H1 (cell line): ENCODE data around the gene CACNG5. TPM values are rescaled to one million over a fixed set of nuclear protein-coding genes. Genes with fewer than 3 reads are reported as not detected.

Experiments
- CTCF ChIA-PET: fragments of 300-600 bp; sonication (Branson Sonifier 250); formaldehyde crosslinking; loops from one replicate; lab custom pipeline; 2021; ENCODE audit not compliant: partially characterized antibody; lab: Charles Lee
- POLR2A ChIA-PET: fragments of 300-600 bp; sonication (Branson Sonifier 250); formaldehyde crosslinking; loops from one replicate; lab custom pipeline; 2021; ENCODE audit warnings: inconsistent platforms; ENCODE audit not compliant: partially characterized antibody; lab: Charles Lee
- DNase-seq, 2 experiments: peaks; one replicate each; pipeline versions ENCODE4 v3.0.0 to v3.0.0-alpha.2; 2010 to 2022; ENCODE audit warnings: low spot score in 2 of 2, low read depth in 1 of 2, mixed read lengths in 1 of 2
- FAIRE-seq: peaks from 2 replicates; lab custom pipeline; 2011; peaks lifted over from hg19 to GRCh38; lab: Jason Lieb, UNC
- H2AFZ ChIP-seq: 2 replicates; pipeline ENCODE4 v1.8.1; 2012; ENCODE audit warnings: low read length, inconsistent platforms
- H2AK5ac ChIP-seq: 2 replicates; pipeline ENCODE4 v1.6.1; 2013; ENCODE audit warnings: low read depth, low read length
- H2BK120ac ChIP-seq: replicated peaks from 2 replicates; pipeline ENCODE3; 2013; ENCODE audit warnings: low read depth, low read length, inconsistent platforms
- H2BK12ac ChIP-seq: 2 replicates; pipeline ENCODE4 v1.6.1; 2013; ENCODE audit warnings: low read depth, low read length
- H2BK15ac ChIP-seq: 2 replicates; pipeline ENCODE4 v1.6.1; 2013; ENCODE audit warnings: low read length
- H2BK20ac ChIP-seq: 2 replicates; pipeline ENCODE4 v1.6.1; 2013; ENCODE audit warnings: low read length
- H2BK5ac ChIP-seq: 2 replicates; pipeline ENCODE4 v1.6.1; 2013; ENCODE audit warnings: low read depth, low read length
- H3K14ac ChIP-seq: 2 replicates; pipeline ENCODE4 v1.6.1; 2013; ENCODE audit warnings: inconsistent platforms; ENCODE audit not compliant: insufficient read length
- H3K18ac ChIP-seq: 2 replicates; pipeline ENCODE4 v1.6.1; 2013; ENCODE audit warnings: low read length; ENCODE audit errors: extremely low read depth
- H3K23ac ChIP-seq: 2 replicates; pipeline ENCODE4 v1.6.1; 2013; ENCODE audit warnings: inconsistent platforms; ENCODE audit not compliant: insufficient read length
- H3K23me2 ChIP-seq: 2 replicates; pipeline ENCODE4 v1.6.1; 2013; ENCODE audit warnings: low read depth, low read length
- H3K27ac ChIP-seq: 2 replicates; pipeline ENCODE4 v1.6.1; 2011; ENCODE audit warnings: low read depth, low read length, inconsistent platforms
- H3K27me3 ChIP-seq, 4 experiments: replicated peaks in 1 of 4; 1 replicate in 1 of 4; 2 replicates in 3 of 4; pipeline versions ENCODE4 v1.6.1 to v1.8.1; 2011 to 2013; ENCODE audit warnings: low read length in 3 of 4, mild to moderate bottlenecking in 3 of 4, inconsistent platforms in 2 of 4, mixed read lengths in 2 of 4, moderate library complexity in 1 of 4; ENCODE audit not compliant: control insufficient read depth in 3 of 4, insufficient read depth in 3 of 4; ENCODE audit errors: extremely low read depth in 1 of 4
- H3K36me3 ChIP-seq, 4 experiments: 2 replicates each; pipeline versions ENCODE4 v1.6.1 to v1.8.1; 2011 to 2013; ENCODE audit warnings: mild to moderate bottlenecking in 4 of 4, low read length in 3 of 4, moderate library complexity in 2 of 4, control low read depth in 1 of 4, inconsistent platforms in 1 of 4; ENCODE audit not compliant: insufficient read depth in 4 of 4, control insufficient read depth in 2 of 4
- H3K4ac ChIP-seq: replicated peaks from 2 replicates; pipeline ENCODE3; 2013; ENCODE audit warnings: low read length, low read depth, mixed read lengths, inconsistent platforms; ENCODE audit not compliant: insufficient read length
- H3K4me1 ChIP-seq, 4 experiments: replicated peaks in 1 of 4; 1 replicate in 1 of 4; 2 replicates in 3 of 4; pipeline versions ENCODE4 v1.6.1 to v1.8.1; 2011 to 2013; ENCODE audit warnings: low read length in 3 of 4, inconsistent platforms in 2 of 4, mixed read lengths in 1 of 4; ENCODE audit not compliant: insufficient read depth in 4 of 4, control insufficient read depth in 3 of 4
- H3K4me2 ChIP-seq, 2 experiments: 2 replicates each; pipeline versions ENCODE4 v1.6.1 to v1.8.1; 2011 to 2013; ENCODE audit warnings: low read depth in 2 of 2, low read length in 2 of 2, control low read depth in 1 of 2, inconsistent platforms in 1 of 2, mild to moderate bottlenecking in 1 of 2; ENCODE audit not compliant: insufficient read depth in 1 of 2
- H3K4me3 ChIP-seq, 4 experiments: fragments of 200-600, 300-600 bp in 1 of 4; sonication (generic), shearing (Covaris generic), sonication (Bioruptor Twin) in 1 of 4; 2 replicates each; pipeline versions ENCODE4 v1.5.1 to v1.8.1; 2011 to 2016; ENCODE audit warnings: low read length in 4 of 4, low read depth in 3 of 4, control low read depth in 2 of 4, inconsistent platforms in 2 of 4, mild to moderate bottlenecking in 2 of 4, mixed read lengths in 1 of 4, moderate library complexity in 1 of 4; ENCODE audit not compliant: insufficient read depth in 2 of 4; ENCODE audit errors: extremely low read depth in 1 of 4
- H3K56ac ChIP-seq: replicated peaks from 2 replicates; pipeline ENCODE3; 2013; ENCODE audit warnings: low read depth, mild to moderate bottlenecking, mixed read lengths, low read length, inconsistent platforms; ENCODE audit not compliant: insufficient read length
- H3K79me1 ChIP-seq: 2 replicates; pipeline ENCODE4 v1.6.1; 2013; ENCODE audit warnings: low read depth, low read length, control low read depth
- H3K79me2 ChIP-seq, 2 experiments: 2 replicates each; pipeline versions ENCODE4 v1.6.1 to v1.8.1; 2012 to 2013; ENCODE audit warnings: low read length in 2 of 2, mild to moderate bottlenecking in 2 of 2, inconsistent platforms in 1 of 2; ENCODE audit not compliant: insufficient read depth in 2 of 2, control insufficient read depth in 1 of 2
- H3K9ac ChIP-seq, 4 experiments: replicated peaks in 1 of 4; 1 replicate in 1 of 4; 2 replicates in 3 of 4; pipeline versions ENCODE4 v1.6.1 to v1.8.1; 2011 to 2013; ENCODE audit warnings: low read depth in 3 of 4, low read length in 3 of 4, control low read depth in 2 of 4, mild to moderate bottlenecking in 2 of 4, moderate library complexity in 2 of 4, inconsistent platforms in 1 of 4; ENCODE audit errors: extremely low read depth in 1 of 4
- H3K9me3 ChIP-seq, 2 experiments: 2 replicates each; pipeline versions ENCODE4 v1.6.1 to v1.8.1; 2012 to 2013; ENCODE audit warnings: mild to moderate bottlenecking in 2 of 2, moderate library complexity in 2 of 2, control low read depth in 1 of 2, inconsistent platforms in 1 of 2, low read depth in 1 of 2, low read length in 1 of 2, mixed read lengths in 1 of 2; ENCODE audit not compliant: insufficient read depth in 2 of 2
- H4K20me1 ChIP-seq, 2 experiments: replicated peaks in 1 of 2; 2 replicates each; pipeline versions ENCODE3 to v1.8.1; 2011 to 2013; ENCODE audit warnings: inconsistent platforms in 2 of 2, low read length in 2 of 2, mild to moderate bottlenecking in 1 of 2; ENCODE audit not compliant: insufficient read depth in 2 of 2, control insufficient read depth in 1 of 2
- H4K5ac ChIP-seq: 2 replicates; pipeline ENCODE4 v1.6.1; 2013; ENCODE audit warnings: low read length, low read depth, mixed read lengths, inconsistent platforms; ENCODE audit not compliant: insufficient read length
- H4K8ac ChIP-seq: 2 replicates; pipeline ENCODE4 v1.8.0; 2013; ENCODE audit warnings: mild to moderate bottlenecking, moderate library complexity, low read length, inconsistent platforms; ENCODE audit not compliant: insufficient read depth; ENCODE audit errors: extremely low read depth
- H4K91ac ChIP-seq: replicated peaks from 2 replicates; pipeline ENCODE3; 2013; ENCODE audit warnings: low read length, mixed read lengths, inconsistent platforms; ENCODE audit not compliant: insufficient read length
- CTCF ChIP-seq, 3 experiments: IDR thresholded peaks; 1 replicate in 2 of 3; 2 replicates in 1 of 3; pipeline versions ENCODE4 v1.5.1 to v1.6.1; 2011; ENCODE audit warnings: low read length in 3 of 3, mild to moderate bottlenecking in 3 of 3, inconsistent platforms in 2 of 3, low read depth in 1 of 3, moderate library complexity in 1 of 3; ENCODE audit not compliant: insufficient read depth in 1 of 3; ENCODE audit errors: control extremely low read depth in 1 of 3
- RAD21 ChIP-seq, 2 experiments: IDR thresholded peaks in 1 of 2; conservative IDR thresholded peaks in 1 of 2; 2 replicates each; pipeline ENCODE4 v1.6.1; 2011; ENCODE audit warnings: low read depth in 2 of 2, low read length in 2 of 2, improper control_type of control experiment in 1 of 2, inconsistent platforms in 1 of 2, mild to moderate bottlenecking in 1 of 2, moderate library complexity in 1 of 2
- SIX5 ChIP-seq: IDR thresholded peaks from 2 replicates; pipeline ENCODE4 v1.6.1; 2011; ENCODE audit warnings: mild to moderate bottlenecking, low read depth, low read length
- WGBS, 2 experiments: shearing (Covaris generic) in 1 of 2; methylation state at CpG; one replicate each; pipeline versions ENCODE4 v1.1.6 to v1.1.7; 2013 to 2015; ENCODE audit warnings: low lambda C conversion rate in 2 of 2, mixed read lengths in 2 of 2, inconsistent platforms in 1 of 2, low coverage in 1 of 2, missing lambda C conversion rate in 1 of 2; ENCODE audit not compliant: insufficient replicate concordance in 2 of 2, insufficient coverage in 1 of 2, insufficient read length in 1 of 2; ENCODE audit errors: extremely low coverage in 1 of 2, missing lambda C conversion rate in 1 of 2; 5-methylcytosine and 5-hydroxymethylcytosine counted together
- polyA plus RNA-seq, 7 experiments: library from polyadenylated mRNA; depleted of rRNA in 3 of 7; stranded (reverse) in 5 of 7; unstranded in 2 of 7; fragments of >200 nt in 5 of 7; fragments of 200-250 nt in 2 of 7; gene quantifications; 1 replicate in 5 of 7; 2 replicates in 1 of 7; 4 replicates in 1 of 7; pipeline versions ENCODE4 v1.2.1 to v1.2.3, GENCODE V29; 2011 to 2013; ENCODE audit warnings: missing spikeins in 2 of 7, mixed read lengths in 2 of 7
- total RNA-seq: library from RNA; stranded (reverse); fragmentation: NEBNext Ultra II Directional; extraction: Animal tissue kit (Norgen Biotek cat#: 25700); gene quantifications from 2 replicates; pipeline ENCODE4 v1.2.1, GENCODE V29; 2021

Gene CACNG5
- total and polyA plus RNA-seq, 2 of the 8 experiments (the other 6 are each of a cell fraction or from before 2014, with no cell fraction given), result 2.2 to 3.1 TPM

- no peak for DNase-seq
- Histone ChIP-seq H2AFZ (no peak overlapping the region), H3K9me3 (no peaks in the 10 kb centered on the region), H3K18ac (no peak overlapping the region), H3K14ac (no peak overlapping the region), H4K20me1 (no peaks in the 10 kb centered on the region), H2BK15ac (no peak overlapping the region), H3K23me2 (no peaks in the 10 kb centered on the region), H3K9ac (no peak overlapping the region), H3K4me3 (no peak overlapping the region), H2BK5ac (no peak overlapping the region), H2AK5ac (no peak overlapping the region), H3K27me3 (no peaks in the 10 kb centered on the region)
- 84% methylated on average over 9 of the region's 9 CpGs; no CpG with 5 or more reads in 1 of the 2 experiments for WGBS, 2 experiments
- no peak for TF ChIP-seq SIX5
- peak in 1 of 2 experiments; percentile 33; a peak in 1 of 4 replicates for TF ChIP-seq RAD21 (IDR thresholded peaks at IDR 0.05 in 1 of 2, conservative IDR thresholded peaks at IDR 0.05 in 1 of 2; ENCODE audit: low read depth in 2 of 2, low read length in 2 of 2)
- TF ChIP-seq CTCF (IDR thresholded peaks at IDR 0.05; ENCODE audit: control extremely low read depth in 1 of 3, insufficient read depth in 1 of 3, low read depth in 1 of 3, low read length in 3 of 3), result peak in 1 of 3 experiments; percentile 5; a peak in 1 of 4 replicates
- TF ChIP-seq, all 59 proteins: peak for 2
- Histone ChIP-seq H3K56ac (no peak overlapping the region), H2BK20ac (no peak overlapping the region), H3K36me3 (no peaks in the 10 kb centered on the region), H4K8ac (no peak overlapping the region), H3K79me1 (no peaks in the 10 kb centered on the region), H3K4ac (no peak overlapping the region), H3K4me2 (no peak overlapping the region), H3K27ac (no peak overlapping the region), H3K23ac (no peak overlapping the region), H4K5ac (no peak overlapping the region), H2BK120ac (no peak overlapping the region), H3K79me2 (no peaks in the 10 kb centered on the region), H2BK12ac (no peak overlapping the region), H4K91ac (no peak overlapping the region), H3K4me1 (no peaks in the 10 kb centered on the region)
- FAIRE-seq, result no peak
- ChIA-PET CTCF (interaction anchor here (0.6 to 5.0 kb wide), 16 partner anchors 8 to 674 kb away, joined by 3 to 29 read pairs (median 4); no protein-coding TSS in a partner anchor), POLR2A (no interaction called here)
Observed at GRCh38 chr17:66900126-66901010, 65.5 kb downstream of the CACNG5 start.
